CD4-positive, alpha-beta T cell treated with Interleukin-4 for 1 hour (primary cell): Measurements from ENCODE around the gene ITGA4.

Experiments
- DNase-seq, 2 donors: peaks; one replicate each; pipeline ENCODE4 v3.0.0-alpha.2; 2020 to 2022

Gene ITGA4

DNA sequence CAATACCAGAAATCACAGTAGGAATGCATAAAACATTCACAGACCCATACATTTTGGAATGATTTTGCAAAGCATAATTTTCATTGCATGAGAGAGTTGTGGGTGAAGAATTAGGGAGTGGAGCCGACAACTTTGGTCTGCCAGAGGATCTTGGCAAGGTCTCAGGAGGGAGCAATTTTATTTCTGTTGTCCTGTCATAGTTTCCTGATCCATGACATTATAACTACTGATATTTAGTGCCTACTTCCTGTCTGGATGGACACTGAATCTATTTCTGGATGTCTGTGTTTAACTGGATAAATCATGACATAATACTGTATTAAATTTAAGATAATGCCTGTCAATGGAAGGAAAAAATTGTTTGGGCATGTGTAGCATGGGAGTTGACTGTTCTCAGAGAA is 2.4 kb downstream of the ITGA4 start:
- peak in 1 of 2 donors; percentile 32 for DNase-seq

DNA sequence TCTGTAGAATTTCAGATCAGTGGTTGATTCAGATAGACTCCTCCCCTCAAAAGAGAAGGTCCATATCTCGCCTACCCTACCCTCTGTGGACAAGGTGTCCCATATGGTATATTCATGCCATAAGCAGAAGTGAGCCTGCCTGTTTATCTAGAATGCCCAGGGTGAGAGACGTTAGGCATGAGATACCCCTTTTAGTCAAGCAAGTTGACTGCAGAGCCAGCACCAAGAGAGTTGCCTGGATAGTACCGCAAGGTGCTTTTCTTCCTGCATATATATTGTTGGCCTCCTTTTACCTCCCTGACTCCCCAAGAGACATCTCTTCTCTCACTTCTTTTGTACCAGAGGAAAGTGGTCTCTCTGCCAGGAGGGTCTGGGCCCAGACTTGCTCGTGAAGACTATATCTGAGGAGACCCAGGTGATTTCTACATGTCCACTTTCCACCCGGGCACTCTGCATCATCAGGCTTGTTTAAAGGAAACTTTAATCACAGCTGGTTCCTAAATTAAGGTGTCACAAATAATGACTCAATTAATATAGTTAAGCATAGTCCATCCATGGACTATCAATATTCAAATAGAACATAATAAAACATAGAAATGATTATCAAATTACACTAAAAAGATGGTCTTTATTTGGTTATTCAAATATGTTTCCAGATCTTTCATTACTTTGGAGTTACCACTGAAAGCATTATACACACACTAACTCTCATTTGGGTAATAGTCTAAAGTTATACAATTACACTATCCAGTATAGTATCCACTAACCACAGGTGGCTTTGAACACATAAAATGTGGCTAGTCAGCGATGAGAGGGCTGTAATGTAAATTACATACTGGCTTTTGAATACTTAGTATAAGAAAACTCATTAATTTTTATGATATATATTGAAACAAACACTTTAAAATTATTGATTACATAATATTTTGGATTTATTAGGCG is 4.1 kb downstream of the ITGA4 start:
- DNase-seq, result peak; percentile 52 to 56

DNA sequence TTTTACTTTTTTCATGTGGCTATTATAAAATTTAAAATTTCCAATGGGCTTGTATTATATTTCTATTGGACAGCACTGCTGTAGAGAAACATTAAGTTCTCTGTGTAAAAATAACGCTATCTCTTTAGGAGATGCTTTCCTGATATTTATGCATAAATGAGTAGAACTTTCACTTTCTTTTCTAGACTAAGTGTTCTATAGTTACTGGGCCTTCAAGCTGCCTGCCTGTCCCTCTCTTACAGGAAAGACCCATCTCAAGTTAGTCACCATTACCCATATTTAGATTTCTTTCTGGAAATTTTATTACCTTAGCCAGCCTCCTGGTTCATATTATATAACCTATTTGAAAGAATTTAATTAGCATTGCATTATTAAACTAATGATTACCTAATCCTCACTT is 4.8 kb downstream of the ITGA4 start:
- DNase-seq, result peak in 1 of 2 donors; percentile 70

DNA sequence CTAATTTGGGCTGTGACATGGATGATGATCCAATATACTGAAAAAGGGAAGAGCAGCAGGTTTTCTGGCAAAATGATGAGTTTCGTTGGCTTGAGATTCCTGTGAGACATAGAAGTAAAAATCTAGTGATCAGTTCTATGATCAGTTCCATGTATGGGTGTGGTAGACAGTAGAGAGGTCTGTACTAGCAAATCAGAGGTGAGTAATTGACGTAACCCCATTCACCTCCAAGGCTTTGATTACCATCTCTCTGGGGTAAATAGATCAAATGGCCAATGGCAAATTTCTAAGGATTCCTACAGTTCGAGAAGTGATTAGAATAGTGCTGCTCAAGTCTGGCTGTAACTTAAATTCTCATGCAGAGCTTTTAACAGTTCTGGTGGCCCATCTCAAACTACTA is 6.4 kb downstream of the ITGA4 start:
- peak in 1 of 2 donors; percentile 57 for DNase-seq

DNA sequence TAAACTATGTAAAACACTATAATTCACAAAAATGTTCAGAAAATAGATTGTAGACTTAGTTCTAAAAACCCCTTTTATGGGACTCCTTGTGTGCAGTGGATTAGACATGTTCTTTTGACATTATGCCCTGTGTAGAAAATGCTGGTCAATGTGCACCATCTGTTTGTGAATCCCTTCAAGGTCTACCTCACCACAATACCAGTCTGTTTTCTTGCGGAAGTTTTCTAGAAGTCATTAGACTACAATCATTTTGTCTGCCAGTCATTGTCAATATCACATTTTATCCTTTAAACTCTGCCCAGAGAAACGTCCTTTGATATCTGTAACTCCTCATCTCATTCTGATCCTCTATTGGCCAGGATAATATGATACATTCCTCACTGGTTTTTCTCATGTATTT is 7.8 kb downstream of the ITGA4 start:
- peak in 1 of 2 donors; percentile 49 for DNase-seq

DNA sequence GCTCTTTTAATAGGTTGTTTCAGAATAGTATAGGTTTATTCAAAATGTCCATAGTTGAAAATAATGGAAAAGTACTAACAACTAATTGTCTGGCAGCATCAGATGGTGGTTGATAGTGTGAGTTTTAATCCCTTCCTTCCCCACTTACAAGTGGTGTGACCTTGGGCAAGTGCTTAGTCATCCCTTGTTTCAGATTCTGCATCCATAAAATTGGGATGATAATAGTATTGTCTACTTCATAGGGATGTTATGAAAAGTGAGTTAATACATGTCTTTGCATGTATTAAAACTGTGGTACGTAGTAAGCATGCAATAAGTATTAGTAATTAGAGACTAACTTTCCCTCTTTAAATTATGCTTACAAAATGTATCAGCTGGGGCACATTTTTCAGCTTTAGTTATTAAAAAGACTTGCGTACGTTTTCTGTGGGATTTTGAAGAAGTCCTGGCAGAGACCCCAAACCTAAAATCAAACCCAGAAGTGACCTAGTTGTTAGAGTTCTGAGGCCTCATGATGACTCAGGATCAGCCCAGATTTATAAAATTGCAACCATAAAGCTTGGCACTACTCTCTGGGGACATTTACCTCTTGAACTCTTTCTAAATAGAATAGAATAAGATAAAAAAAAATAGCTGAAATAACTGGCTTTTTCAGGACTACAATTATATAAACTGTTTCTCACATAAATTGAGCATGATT is 8.6 kb downstream of the ITGA4 start:
- DNase-seq, result peak in 1 of 2 donors; percentile 37

DNA sequence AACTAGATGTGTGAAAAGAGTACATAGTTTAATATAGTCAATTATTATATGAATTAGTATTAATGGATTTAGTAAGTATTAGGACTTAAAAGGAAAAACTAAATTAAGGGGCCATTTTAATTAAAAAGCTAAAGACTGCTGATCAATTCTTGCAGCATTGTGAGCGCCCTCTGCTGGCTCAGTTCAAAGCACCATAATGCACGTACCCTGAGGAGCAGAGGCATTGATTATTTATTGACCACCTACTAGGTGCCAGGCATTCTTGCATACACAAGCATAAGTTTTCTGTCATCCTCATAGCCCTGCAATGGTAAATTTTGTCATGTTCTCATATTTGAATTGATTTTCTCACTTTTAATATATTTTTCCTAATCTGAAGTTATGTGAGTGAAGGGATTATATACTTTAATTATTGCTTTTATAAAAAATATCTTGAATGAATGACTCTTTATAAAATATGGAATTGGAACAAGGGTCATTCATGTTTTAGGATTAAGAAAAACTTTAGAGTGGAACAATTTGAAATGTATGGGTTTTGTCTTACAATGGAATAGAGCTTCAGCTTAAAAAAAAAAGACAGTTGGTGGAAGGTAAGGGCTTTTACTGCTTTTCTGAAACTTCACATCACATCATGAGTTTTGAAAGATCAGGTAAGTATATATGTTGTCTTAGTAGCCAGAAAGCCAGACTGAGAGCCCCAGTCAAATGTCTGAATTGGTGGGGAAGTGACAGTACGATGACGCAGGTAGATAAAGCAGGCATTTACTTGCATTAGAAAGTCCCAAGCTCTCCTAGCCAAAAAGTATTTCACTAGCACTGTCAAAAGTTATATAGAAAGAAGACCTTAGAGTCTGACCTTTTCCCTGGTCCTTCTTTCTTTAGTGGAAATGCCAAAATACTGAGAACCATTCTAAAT is 9.7 kb downstream of the ITGA4 start:
- peak; percentile 83 to 84 for DNase-seq

DNA sequence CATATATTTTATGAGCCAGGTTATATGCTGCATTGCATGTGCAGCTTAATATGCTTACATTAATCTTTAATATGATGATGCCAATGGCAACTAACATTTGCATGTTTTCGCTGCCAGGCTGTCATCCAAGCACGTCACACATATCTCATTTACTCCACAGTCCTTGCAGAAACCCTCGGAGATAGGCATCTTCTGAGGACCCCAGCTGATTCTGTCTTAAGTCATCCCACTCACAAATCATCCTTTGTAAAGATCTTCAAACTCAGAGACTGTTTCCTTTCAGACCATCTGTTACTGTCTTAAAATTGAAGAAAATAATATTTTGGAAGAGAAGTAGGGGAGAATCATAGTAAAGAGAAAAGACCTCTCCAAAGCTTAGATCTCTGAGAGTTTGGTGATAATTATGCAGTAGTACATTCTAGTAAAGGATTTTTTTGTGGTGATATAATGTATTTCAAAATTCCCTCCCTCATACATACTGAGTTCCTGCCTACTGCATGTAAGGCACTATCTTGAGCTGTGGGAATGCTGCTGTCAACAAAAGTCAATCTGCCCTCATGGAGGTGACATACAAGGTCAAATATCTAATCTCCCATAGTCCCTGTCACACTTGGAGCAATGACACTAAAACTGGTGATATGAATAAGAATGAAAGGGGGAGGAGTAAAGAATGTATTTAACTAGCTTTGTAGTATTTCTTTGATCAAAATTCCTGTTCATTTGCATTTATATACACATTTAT is 11.0 kb downstream of the ITGA4 start:
- peak; percentile 21 to 22 for DNase-seq

DNA sequence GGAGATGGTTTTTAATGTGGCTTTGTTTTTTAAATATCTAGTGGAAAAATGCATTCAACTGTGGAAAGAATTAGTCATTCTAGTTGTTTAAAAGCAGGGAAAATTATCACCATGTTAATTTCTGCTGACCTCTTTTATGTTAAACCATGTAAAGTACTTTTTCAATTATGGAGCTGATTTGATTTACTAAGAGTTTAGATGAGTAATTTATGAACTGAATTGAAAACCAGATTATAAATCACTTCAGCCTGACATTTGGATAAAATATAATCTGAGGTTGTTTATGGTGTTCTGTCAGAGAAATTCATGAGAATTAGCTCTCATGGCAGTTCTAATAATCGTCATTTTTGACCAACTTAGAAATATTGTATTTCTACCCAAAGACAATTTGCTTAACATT is 11.6 kb downstream of the ITGA4 start:
- DNase-seq, result no peak

DNA sequence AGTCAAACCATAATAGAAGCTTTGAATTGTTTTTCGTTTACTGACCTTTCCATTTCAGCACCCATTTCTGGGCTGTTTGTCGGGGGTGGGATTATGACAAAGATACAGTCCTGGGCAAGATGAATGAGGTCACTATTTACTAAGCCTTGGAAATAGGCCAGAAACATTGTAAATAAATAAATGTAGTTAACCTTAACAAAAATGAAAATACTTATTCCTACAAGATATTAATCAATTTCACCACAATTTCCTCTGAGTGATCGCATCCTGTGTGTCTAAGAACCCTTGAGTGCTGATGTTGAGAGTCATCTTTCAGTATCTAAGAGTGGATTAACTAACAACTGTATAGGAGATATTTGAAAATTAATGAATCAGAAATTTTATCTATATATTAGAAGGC is 14.0 kb downstream of the ITGA4 start:
- peak in 1 of 2 donors; percentile 65 for DNase-seq

DNA sequence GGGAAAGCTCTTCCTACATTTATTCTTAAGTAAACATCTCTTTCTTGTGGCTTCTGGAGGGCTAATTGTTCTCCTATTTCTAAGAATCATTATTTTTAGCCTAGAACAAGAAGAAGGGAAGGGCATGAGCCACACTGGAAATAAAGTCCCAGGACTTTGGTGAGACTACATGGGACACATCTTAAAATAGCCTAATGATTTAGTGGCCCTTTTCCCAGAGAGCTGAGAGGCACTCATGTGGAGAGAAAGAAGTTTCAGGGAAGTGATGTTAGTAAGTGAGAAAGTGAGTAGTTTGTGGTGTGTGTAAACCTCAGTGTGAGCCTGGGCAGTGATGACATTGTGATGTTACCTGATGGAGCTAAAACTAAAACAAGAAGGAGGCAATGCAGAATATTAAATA is 14.6 kb downstream of the ITGA4 start:
- peak in 1 of 2 donors; percentile 49 for DNase-seq

DNA sequence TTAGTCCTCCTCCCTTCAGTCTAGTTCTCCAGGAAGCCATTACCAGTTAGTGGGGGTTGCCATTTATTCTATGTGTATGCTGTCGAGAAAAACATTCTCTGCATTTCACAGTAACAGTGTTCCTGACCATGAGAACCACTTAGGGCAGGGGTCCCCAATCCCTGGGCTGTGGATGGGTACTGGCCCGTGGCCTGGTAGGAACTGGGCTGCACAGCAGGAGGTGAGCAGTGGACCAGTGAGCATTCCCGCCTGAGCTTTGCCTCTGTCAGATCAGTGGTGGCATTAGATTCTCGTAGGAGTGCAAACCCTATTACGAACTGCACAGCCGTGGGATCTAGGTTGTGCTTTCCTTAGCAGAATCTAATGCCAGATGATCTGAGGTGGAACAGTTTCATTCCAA is 15.8 kb downstream of the ITGA4 start:
- no peak for DNase-seq

DNA sequence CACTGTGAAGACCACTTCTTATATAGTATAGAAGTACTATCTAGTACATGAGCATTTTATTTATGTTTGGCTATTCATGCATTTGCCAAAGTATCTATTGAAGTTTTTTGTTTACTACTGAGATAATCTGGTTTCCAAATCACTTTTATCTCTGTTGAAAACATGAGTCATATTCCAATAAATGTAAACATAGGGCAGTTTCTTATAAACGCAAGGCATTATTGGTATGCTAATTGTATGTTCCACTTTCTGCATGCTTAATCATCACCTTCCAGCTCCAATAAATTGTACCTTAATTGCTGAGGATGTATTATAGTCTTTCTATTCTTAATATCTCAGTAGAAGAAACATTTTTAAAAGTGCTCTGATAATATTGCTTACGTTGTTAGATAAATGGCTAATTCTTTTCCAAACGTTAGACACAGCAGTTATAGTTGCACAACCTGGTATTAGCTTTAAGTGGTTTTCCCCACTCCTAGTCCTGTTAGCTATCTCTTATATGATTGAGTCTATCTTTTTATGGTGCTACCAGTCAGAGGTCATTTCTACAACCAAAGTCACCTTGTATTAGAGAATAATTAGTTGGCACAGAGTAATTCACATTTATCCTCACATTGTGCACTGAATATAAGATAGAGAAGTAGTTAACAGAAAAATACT is 17.2 kb downstream of the ITGA4 start:
- no peak for DNase-seq

DNA sequence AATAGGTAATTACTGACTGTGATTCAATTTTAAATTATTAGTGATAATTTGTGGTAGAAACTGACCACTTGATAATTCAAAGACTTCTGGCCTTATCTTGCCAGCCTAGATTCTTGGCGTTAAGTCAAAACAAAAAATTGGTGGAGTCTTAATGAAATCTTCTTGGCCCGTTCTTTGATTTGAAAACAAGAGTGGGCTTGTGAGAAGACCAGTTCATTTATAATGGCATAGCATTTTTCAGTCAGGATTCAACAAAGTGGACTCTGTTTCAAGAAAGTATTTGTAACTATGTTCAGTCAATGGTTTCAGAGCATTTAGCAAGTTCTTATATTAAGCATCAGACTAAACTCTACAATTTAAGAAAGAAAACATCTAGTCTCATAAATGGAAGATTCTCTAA is 26.0 kb downstream of the ITGA4 start:
- DNase-seq, result no peak

DNA sequence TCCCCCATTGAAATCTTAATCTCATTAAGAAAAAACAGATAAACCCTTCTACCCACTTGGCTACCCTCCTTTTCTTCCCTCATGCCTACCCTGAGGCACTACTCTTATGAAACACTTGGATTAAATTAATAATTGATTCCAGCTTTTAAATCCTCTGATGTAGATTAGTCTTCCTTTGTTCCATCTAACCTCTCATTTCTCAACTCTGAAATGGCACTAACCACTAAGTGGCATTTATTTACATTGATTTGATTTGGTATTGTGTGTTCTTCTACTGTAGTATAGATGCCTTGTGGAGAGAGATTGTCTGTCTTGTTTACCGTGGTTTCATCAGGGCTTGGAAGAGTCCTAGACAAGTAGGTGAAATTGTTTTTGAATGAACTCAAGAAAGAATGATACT is 26.7 kb downstream of the ITGA4 start:
- DNase-seq, result no peak

DNA sequence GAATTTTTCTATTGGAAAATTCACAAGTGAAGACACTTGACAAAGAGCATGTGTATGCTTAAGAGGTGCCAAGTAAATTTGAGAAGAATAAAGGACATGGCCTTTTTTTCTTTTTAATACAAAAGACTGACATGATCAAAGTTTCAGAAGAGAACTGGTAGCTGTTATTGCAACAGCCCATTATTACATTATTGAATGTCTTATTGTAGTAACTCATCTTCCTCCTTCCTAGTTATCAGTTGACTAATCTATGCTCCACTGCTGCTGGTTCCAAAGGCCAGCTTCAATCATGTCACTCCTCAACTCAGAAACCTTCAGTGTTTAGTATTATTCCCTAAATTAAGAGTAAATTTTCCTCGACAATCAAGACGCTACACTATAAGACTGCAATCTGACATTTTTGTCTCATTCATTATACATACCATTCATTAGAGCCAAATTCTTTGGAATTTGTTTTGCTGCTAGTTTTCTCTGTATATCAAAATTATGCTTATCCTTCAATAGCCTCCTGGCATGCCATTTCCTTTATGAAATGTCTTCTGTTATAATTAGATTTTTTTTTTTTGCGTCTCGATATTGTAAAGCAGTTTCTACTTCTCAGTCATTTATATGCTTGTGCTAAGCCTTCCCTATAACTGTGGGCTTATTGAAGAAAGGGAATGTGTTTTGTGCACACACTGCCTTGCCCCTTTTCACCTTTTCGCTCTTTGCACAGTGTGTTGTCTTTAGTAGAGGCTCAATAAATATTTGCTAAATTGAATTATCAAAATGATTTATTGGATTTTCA is 27.9 kb downstream of the ITGA4 start:
- DNase-seq, result no peak

DNA sequence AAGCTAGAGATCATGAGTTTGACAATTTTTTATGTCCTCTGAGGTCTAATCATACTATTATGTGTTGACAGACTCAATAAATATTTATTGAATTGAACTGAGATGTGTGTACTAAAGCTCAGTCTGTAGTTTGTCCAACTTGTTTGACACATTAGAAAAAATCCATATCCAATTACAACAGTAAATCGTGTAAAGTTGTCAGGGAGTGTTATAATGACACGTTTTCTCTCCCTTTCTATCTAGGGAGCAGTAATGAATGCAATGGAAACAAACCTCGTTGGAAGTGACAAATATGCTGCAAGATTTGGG is 28.4 kb downstream of the ITGA4 start:
- DNase-seq, result no peak

DNA sequence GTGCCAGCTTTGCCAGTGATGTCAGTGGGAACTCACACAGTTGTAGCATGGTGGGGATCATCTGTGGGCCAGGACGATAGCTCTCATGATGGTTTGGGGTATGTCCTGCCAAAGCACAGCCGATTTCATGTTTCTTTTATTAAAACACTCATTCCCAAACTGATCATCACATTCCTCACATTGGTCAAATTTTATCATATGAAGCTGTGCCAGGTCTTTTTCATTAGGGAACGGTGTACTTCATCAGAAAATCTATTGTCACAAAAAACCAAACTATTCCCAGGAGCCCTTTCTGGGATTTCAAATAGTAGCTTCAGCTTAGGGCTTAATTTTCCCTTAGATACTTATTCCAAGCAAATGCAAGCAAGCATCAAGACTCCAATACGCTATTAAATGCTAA is 42.0 kb downstream of the ITGA4 start:
- no peak for DNase-seq

DNA sequence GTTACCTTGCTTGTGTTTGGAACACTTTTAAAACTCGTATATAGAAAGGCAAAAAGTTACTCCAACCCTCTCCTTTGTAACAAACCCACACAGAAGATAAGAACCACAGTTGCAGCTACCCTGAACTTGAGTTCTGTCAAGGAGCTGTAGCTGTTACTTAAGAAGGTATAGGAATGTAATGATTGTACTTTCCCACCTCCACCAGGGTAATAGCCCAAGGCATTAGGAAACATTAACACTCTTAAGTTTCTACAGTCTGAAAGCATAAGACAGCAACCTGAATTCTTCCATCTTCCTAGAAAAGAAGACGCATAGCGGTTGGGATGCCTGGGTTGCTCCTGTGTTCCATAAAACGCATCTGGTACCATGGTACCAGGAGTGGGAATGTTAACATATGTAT is 43.0 kb downstream of the ITGA4 start:
- no peak for DNase-seq

DNA sequence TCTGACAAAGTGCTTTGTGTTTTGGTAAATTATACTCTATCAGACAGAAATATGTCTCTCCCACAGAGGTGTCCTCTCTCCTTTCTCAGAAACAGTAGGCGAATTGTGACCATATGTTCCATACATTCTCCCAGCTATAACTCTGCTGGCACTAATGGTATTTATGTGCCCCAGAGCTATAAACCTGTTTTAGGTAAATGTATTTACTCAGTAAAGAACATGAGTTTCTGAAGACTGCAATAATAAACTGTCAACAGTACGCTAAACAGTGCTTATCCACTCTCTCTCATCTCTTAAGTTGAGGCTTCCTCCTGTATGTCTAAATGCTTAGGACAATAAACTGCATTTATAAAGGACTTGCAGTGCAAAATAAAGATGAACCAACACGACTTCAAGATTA is 58.5 kb downstream of the ITGA4 start:
- DNase-seq, result no peak

DNA sequence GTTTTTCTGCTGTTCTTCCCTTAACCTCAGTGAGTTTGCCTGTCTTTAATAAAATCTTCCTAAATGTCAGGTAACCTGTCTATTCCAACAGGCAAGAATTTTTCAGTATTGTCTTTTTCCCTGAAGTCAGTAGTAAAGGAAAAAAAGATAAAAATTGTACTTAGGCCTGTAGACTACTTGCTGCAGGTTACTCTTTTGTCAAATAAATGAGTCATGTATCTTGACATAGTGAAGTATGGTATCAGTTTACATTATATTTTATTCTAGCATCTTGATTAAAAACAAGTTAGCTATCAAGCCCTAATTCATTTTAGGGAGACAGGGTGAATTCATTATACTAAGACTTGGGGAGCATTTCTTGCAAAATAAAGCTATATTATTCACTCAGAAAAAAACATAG is 59.8 kb downstream of the ITGA4 start:
- no peak for DNase-seq
